Left lobe of liver (tissue), 2 donors: Measurements from ENCODE around the gene ZNF592. TPM values are rescaled to one million over a fixed set of nuclear protein-coding genes. Genes with fewer than 3 reads are reported as not detected.

Source experiments
- ATAC-seq: fragments of 200-7000 bp; cut with Tn5 transposase; one replicate; pipeline ENCODE4 v1.9.1; 2020; ENCODE audit warnings: mild to moderate bottlenecking, moderate library complexity
- DNase-seq: peaks from one replicate; pipeline ENCODE4 v3.0.0-alpha.2; 2020; ENCODE audit warnings: low spot score
- total RNA-seq: library from RNA; stranded (reverse); gene quantifications from one replicate; pipeline ENCODE4 v1.2.1, GENCODE V29; 2021
- donor health status: DM: no; HTN: no; CAD: no; lungs with moderate emphysema.
- donor health status: DM: no; HTN: yes; CAD: no.

The ZNF592 gene
- total RNA-seq, 1 donor from 2014 or later: 14.5 TPM

GRCh38 chr15:84844964-84845363 lies 96.6 kb downstream of the ZNF592 start:
- DNase-seq (peak; percentile 47), ATAC-seq (peak; percentile 62)

- DNase-seq: peak; percentile 76
- peak; percentile 64 for ATAC-seq
Measured at GRCh38 chr15:84845631-84846030, 97.2 kb downstream of the ZNF592 start.

- DNase-seq (peak; percentile 10), ATAC-seq (no peak)
Measured at GRCh38 chr15:84846269-84846668, 97.9 kb downstream of the ZNF592 start.

GRCh38 chr15:84847382-84847781 lies 99.0 kb downstream of the ZNF592 start:
- ATAC-seq (no peak), DNase-seq (no peak)

- DNase-seq: peak; percentile 11
- peak; percentile 36 for ATAC-seq
Measured at GRCh38 chr15:84852212-84852611, 103.8 kb downstream of the ZNF592 start.

- no peak for ATAC-seq
- no peak for DNase-seq
Measured at GRCh38 chr15:84855136-84855535, 106.7 kb downstream of the ZNF592 start.

GRCh38 chr15:84855765-84856164 lies 107.4 kb downstream of the ZNF592 start:
- DNase-seq (no peak), ATAC-seq (no peak)

Other genes starting within 250 kb of the ZNF592 start
- 8.9 TPM for gene ZSCAN2, start 147.6 kb upstream of the ZNF592 start, total RNA-seq
- 9.5 TPM for gene WDR73, start 94.3 kb upstream of the ZNF592 start, total RNA-seq
- 0.58 TPM for gene NMB, start 90.4 kb upstream of the ZNF592 start, total RNA-seq
- gene SEC11A, start 32.5 kb upstream of the ZNF592 start, total RNA-seq: 59.0 TPM
- 2.7 TPM for gene ALPK3, start 68.8 kb downstream of the ZNF592 start, total RNA-seq
- gene SLC28A1, start 136.1 kb downstream of the ZNF592 start, total RNA-seq: 64.6 TPM
- 33.1 TPM for gene PDE8A, start 233.3 kb downstream of the ZNF592 start, total RNA-seq